Stimulated activated CD4-positive, alpha-beta T cell treated with anti-CD3 and anti-CD28 coated beads, TNF-alpha, amount 100 ng/mL, for 1 hour (primary cell): ENCODE data around the gene RRAS.
A peak's percentile ranks its signal among the peaks of the same experiment; 100 is the strongest.
"Not testable (repeated sequence)": the region's sequence is repeated elsewhere in the genome, so short reads cannot be mapped to it uniquely, and the experiment has no call there.

Experiments
- DNase-seq, 3 donors: peaks; one replicate each; pipeline ENCODE4 v3.0.0-alpha.2; 2020; ENCODE audit warnings: low read depth in 3 of 3, low spot score in 1 of 3

Gene RRAS

DNA sequence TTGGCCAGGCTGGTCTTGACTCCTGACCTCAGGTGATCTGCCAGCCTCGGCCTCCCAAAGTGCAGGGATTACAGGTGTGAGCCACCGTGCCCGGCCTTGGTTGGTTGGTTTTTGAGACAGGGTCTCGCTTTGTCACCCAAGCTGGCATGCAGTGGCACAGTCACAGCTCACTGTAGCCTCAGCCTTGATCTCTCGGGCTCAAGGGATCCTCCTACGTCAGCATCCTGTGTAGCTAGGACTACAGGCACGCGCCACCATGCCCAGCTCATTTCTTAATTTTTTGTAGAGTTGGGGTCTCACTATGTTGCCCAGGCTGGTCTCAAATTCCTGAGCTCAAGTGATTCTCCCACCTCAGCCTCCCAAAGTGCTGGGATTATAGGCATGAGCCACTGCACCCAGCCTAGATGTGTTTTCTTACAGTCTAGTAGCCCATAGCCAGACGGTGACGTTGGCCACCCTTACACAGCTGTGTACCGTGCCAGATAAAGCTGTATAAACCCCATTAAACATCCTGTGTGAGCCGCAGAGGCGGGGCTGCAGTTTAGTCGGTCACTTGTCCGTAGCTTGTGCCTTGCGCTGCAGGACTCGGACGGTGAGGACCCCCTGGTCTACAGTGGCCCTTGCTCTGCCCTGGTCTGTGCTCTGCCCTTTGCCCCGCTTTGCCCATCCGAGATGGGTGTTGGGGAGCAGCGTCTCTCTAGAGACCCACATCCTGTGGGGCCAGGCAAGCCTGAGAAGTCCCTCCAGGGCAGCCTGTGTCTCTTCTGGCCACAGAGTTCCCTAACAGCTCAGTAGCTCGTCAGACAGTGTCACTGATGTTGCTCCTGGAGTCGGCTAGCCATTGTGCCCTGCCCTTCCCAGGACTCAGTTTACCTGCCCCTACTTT lies 15.9 kb upstream of the RRAS start:
- no peak for DNase-seq

GRCh38 chr19:49654581-49654980 lies 14.6 kb upstream of the RRAS start:
- no peak for DNase-seq

- DNase-seq = no peak
These were observed 13.5 kb upstream of the RRAS start for GRCh38 chr19:49653466-49653806.

DNA sequence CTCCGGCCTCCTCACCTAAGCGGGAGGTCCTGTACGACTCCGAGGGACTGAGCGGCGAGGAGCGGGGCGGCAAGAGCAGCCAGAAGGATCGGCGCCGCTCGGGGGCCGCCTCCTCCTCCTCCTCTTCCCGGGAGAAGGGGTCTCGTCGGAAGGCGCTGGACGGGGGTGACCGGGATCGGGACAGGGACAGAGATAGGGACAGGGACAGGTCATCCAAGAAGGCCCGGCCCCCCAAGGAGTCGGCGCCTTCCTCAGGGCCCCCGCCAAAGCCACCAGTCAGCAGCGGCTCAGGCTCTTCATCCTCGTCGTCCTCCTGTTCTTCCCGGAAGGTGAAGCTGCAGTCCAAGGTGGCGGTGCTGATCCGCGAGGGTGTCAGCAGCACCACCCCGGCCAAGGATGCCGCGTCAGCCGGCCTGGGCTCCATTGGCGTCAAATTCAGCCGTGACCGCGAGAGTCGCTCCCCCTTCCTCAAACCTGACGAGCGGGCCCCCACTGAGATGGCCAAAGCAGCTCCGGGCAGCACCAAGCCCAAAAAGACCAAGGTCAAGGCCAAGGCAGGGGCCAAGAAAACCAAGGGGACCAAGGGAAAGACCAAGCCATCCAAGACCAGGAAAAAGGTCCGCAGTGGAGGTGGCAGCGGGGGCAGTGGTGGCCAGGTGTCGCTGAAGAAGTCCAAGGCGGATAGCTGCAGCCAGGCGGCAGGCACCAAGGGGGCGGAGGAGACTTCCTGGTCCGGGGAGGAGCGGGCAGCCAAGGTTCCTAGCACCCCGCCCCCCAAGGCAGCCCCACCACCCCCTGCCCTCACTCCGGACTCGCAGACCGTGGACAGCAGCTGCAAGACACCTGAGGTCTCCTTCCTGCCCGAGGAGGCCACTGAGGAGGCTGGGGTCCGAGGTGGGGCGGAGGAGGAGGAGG lies 12.9 kb upstream of the RRAS start:
- DNase-seq = no peak

DNA sequence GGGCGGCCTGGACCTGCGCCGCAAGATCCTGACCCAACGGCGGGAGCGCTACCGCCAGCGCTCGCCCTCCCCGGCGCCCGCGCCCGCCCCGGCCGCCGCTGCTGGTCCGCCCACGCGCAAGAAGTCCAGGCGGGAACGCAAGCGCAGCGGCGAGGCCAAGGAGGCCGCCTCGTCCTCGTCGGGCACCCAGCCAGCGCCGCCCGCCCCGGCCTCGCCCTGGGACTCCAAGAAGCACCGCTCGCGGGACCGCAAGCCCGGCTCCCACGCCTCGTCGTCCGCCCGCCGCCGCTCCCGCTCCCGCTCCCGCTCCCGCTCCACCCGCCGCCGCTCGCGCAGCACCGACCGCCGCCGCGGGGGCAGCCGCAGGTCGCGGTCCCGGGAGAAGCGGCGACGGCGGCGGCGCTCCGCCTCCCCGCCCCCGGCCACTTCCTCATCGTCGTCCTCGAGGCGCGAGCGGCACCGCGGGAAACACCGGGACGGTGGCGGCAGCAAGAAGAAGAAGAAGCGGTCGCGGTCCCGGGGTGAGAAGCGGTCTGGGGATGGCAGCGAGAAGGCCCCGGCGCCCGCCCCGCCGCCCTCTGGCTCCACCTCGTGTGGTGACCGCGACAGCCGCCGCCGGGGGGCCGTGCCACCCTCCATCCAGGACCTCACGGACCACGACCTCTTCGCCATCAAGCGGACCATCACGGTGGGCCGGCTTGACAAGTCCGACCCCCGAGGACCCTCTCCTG lies 12.0 kb upstream of the RRAS start:
- DNase-seq = no peak

DNA sequence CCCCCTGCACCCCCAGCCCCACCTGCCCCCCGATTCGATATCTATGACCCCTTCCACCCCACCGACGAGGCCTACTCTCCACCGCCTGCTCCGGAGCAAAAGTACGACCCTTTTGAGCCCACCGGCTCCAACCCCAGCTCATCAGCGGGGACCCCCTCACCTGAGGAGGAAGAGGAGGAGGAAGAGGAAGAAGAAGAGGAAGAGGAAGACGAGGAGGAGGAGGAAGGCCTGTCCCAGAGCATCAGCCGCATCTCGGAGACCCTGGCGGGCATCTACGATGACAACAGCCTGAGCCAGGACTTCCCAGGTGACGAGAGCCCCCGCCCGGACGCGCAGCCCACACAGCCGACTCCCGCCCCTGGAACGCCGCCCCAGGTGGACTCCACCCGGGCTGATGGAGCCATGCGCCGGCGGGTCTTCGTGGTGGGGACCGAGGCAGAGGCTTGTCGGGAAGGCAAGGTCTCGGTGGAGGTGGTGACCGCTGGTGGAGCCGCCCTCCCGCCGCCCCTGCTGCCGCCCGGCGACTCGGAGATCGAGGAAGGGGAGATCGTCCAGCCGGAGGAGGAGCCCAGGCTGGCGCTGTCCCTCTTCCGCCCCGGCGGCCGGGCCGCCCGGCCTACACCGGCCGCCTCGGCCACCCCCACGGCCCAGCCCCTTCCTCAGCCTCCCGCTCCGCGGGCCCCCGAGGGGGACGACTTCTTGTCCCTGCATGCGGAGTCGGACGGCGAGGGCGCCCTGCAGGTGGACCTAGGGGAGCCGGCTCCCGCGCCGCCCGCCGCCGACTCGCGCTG lies 11.3 kb upstream of the RRAS start:
- DNase-seq = no peak

GRCh38 chr19:49646586-49646985 lies 6.6 kb upstream of the RRAS start:
- DNase-seq = no peak

GRCh38 chr19:49645995-49646394 lies 6.1 kb upstream of the RRAS start:
- no peak for DNase-seq

DNA sequence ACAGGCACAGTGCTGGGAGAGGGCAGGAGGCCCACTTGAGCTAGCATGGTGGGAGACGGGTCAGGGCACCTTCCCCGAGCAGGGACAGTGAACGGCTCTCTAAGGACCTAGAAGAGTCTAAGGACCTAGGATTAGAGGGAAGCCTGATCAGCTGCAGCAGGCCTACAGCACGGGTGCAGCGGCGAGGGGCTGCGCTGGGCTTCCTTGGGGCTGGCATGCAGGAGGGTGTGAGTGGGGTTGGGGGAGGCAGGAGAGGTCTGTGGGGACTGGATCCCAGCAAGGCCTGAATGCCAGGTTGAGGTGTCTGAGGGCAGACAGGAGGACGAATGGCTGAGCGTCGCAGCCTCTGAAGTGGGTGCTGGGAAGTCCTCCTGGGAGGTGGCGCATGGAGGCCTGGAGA lies 5.6 kb upstream of the RRAS start:
- DNase-seq = no peak

- no peak for DNase-seq
These were observed 3.5 kb upstream of the RRAS start for GRCh38 chr19:49643466-49643865.

DNA sequence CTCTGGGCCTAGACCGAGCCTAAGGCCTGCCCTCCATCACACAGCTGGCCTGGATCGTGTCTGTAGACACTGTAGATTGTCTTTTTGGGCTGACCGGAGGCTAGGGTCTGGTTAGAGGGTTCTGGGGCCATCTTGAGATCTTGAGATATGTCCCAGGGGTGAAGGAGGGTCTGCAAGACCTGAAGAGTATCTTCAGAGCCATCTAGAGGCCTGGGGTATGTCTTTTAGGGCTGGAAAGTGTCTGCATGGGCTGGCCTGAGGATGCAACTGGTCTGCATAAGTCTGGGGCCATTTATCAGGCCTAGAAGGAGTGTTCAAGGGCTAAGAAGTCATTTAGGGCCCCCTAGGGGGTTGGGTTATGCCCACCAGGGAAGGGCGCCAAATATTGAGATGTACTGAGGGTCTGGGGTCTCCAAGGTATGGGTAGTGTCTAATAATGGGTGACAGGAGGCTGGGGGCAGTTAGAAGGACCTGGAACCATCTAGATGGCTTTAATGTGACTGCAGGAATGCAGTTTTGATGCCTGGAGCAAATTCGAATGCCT lies 2.6 kb upstream of the RRAS start:
- DNase-seq = no peak

GRCh38 chr19:49641688-49642491 lies 1.9 kb upstream of the RRAS start, which contains the start of gene SCAF1:
SCAF1 (plus strand) TSS chr19:49642209; CDS start chr19:49645027, 2,818 bp downstream.
- peak; percentile 96 to 99 (median 99) for DNase-seq

DNA sequence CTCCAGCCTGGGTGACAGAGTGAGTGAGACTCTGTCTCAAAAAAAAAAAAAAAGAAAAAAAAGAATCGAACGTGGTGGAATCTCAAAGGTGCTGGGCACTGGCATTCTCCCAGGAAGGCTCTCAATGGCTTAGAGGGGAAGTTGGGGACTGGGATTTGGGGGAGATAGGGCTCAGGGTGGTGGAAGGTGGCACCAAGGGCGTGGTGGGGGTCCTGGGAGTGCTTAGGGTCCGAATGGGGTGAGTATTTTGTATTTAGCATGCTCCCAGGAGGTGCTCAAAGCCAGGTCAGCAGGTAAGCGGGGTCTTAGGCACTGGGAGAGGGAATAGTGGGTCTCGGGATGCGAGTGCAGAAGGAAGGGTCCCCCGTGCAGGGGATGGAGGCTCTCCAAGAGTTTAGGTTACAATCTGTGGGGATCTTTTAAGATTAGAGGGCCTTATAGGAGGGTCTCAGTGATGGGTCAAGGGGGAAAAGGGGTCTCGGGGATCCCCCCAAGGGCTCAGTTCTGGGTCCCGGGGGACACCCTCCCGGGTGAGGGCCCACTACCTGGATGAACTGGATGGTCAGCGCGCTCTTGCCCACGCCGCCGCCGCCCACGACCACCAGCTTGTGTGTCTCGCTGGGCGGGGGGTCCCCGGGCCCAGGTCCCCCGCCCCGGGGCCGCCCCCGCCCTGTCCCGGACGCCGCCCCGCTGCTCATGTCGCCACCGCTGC lies 386 bp downstream of the RRAS start:
- DNase-seq = no peak

DNA sequence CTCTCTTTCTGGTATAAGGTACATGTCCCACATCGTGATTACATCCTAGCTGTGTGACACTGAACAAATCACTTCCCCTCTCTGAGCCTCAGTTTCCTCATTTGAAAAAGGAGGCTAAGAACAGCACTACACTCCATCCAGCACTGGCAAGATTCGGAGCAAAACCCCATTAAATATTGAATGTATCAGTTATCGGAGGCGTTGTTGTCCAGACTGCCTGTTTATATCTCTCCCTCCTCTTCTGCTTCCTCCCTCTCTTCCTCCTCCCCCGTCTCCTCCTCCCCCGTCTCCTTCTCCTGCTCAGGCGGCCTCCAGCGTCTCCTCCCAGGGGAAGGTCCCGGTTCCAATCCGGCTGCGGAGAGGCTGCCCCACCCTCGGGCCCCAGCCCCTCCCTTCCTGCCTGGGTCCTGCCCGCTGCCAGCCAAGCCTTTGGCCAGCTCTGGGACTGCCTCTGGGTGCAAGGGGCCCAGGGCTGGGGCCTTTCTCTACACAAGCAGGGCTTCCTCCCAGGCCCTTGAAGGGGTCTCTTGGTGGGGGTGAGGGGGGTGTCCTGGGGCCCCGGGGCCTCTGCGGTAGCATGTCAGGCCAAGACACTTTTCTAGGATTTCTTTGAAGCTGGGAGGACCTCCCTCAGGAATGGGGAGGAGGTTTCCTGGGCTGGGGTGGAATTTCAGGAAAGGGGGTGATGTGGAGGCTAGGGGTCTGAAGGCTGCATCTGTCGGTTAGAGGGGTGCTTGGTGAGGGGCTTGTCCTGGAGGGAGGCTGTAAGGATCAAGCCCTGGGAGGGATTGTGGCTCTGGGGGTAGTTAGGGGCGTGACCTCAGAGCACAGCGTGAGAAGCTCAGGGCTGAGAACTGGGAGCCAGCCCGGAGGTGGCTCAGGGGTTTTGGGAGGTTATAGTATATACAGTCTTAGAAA lies 1.9 kb downstream of the RRAS start:
- DNase-seq = no peak

DNA sequence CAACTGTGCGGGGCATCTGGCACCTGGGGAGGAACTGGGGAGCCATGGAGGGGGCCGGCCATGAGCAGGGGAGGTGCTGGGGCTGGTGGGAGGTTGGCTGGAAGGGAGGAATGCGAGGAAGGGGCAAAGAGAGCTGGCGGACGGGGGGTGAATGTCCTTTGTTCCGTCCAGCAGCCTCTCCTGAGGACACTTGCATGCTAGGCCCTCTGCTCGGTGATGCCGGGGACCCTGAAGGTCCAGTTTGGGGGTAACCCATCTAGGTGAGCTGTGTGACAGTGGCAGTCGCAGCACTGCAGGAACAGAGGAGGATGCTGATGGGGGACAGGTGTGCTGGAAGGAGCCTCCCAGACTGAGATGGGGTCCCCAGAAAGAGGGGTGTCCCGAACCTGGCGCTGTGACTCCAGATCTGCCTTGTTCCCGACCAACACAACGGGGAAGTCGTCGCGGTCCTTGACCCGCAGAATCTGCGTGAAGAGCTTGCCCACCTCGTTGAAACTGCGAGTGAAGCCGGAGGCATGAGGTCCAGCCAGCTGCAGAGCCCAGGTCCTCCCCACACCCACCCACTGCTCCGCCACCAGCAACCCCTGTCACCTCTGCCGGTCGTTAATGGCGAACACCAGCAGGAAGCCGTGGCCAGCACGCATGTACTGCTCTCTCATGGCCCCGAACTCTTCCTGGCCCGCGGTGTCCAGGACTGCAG lies 3.6 kb downstream of the RRAS start:
- no peak for DNase-seq

DNA sequence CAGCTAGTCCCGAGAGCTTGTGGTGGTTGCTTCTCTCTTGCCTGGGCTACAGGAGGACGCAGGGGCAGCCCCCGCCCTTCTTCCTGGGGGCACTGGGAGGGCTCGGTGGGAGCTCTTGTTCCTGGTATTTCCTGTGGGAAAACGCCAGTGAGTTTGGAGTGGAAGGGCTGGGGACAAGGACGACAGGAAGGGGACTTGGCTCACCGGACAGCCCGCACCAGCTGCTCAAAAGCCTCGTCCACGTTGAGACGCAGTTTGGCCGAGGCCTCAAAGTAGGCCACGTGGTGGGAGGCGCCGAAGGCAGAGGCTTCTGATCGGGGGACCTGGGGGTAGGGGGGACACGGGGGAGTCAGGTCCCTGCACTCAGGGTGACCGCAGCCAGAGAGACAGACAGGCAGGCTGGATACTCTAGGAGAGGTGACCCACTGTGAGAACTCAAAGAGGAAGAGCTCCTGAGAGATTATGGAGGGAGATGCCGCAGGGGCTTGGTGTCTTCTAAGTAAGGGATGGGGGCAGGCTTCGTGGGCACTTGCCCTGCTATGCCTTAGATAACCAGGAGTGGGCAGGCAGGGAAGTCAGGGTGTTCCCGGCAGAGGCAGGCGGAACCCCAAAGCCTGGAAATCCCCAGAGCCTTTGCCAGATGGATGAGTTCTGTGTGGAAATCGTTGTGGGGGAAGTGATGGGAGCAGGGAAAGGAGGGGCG lies 4.3 kb downstream of the RRAS start:
- DNase-seq = no peak

- DNase-seq = not testable (repeated sequence)
These were observed 6.7 kb downstream of the RRAS start for GRCh38 chr19:49633273-49633672.
